Smooth muscle cell (in vitro differentiated cells): Measurements from ENCODE around the gene ERBB3. TPM values are rescaled to one million over a fixed set of nuclear protein-coding genes. Genes with fewer than 3 reads are reported as not detected.
"Not testable (repeated sequence)": the region's sequence is repeated elsewhere in the genome, so short reads cannot be mapped to it uniquely, and the experiment has no call there.

ENCODE experiments used
- DNase-seq: peaks from one replicate; lab custom pipeline; 2025; ENCODE audit not compliant: unreplicated experiment; lab: John Stamatoyannopoulos, UW
- H2AFZ ChIP-seq: fragments of 200-600 bp; sonication (generic); 2 replicates; pipeline ENCODE4 v1.6.0; 2016; ENCODE audit warnings: antibody characterized with exemption, low read depth, mild to moderate bottlenecking
- H3F3A ChIP-seq: fragments of 200-600 bp; sonication (generic); 2 replicates; pipeline ENCODE4 v1.6.0; 2017; ENCODE audit warnings: antibody characterized with exemption, low read depth
- H3K27ac ChIP-seq: fragments of 200-600 bp; sonication (generic); 2 replicates; pipeline ENCODE4 v1.5.1; 2016; ENCODE audit warnings: low read depth, mild to moderate bottlenecking
- H3K27me3 ChIP-seq: fragments of 200-600 bp; sonication (generic); 2 replicates; pipeline ENCODE4 v1.6.1; 2016; ENCODE audit warnings: low read depth, mild to moderate bottlenecking
- H3K36me3 ChIP-seq: fragments of 200-600 bp; sonication (generic); 2 replicates; pipeline ENCODE4 v1.5.1; 2016; ENCODE audit warnings: low read depth
- H3K4me1 ChIP-seq: fragments of 200-600 bp; sonication (generic); 2 replicates; pipeline ENCODE4 v1.5.1; 2016; ENCODE audit warnings: low read depth
- H3K4me2 ChIP-seq: fragments of 200-600 bp; sonication (generic); 2 replicates; pipeline ENCODE4 v1.6.0; 2016; ENCODE audit warnings: mild to moderate bottlenecking
- H3K4me3 ChIP-seq: fragments of 200-600 bp; sonication (generic); 2 replicates; pipeline ENCODE4 v1.5.1; 2016; ENCODE audit warnings: mild to moderate bottlenecking
- H3K79me2 ChIP-seq: fragments of 200-600 bp; sonication (generic); 2 replicates; pipeline ENCODE4 v1.6.0; 2016; ENCODE audit warnings: low read depth, mild to moderate bottlenecking
- H3K9ac ChIP-seq: fragments of 200-600 bp; sonication (generic); 2 replicates; pipeline ENCODE4 v1.6.0; 2016; ENCODE audit warnings: low read depth
- H3K9me3 ChIP-seq: fragments of 200-600 bp; sonication (generic); replicated peaks from 2 replicates; pipeline ENCODE4 v1.5.1; 2016; ENCODE audit warnings: low read depth
- H4K20me1 ChIP-seq: fragments of 200-600 bp; sonication (generic); 2 replicates; pipeline ENCODE4 v1.6.0; 2016; ENCODE audit warnings: low read depth
- WGBS: methylation state at CpG from one replicate; pipeline ENCODE4 v1.1.7; 2016; ENCODE audit warnings: low lambda C conversion rate; 5-methylcytosine and 5-hydroxymethylcytosine counted together
- polyA plus RNA-seq: library from polyadenylated mRNA; unstranded; fragments of >200 nt; fragmentation: Nextera tagmentation; extraction: Ambion mirVana; gene quantifications from 2 replicates; pipeline ENCODE4 v1.2.1, GENCODE V29; 2016
- total RNA-seq: library from RNA; depleted of rRNA; stranded (reverse); fragments of >200 nt; gene quantifications from 2 replicates; pipeline ENCODE4 v1.2.3, GENCODE V29; 2014
- TF ChIP-seq, protein P1 (sequence below): fragments of 200-600 bp; sonication (generic); IDR thresholded peaks from 2 replicates; pipeline ENCODE4 v1.5.1; 2017; ENCODE audit warnings: borderline replicate concordance, mild to moderate bottlenecking, antibody characterized with exemption; ENCODE audit not compliant: insufficient read depth, poor library complexity, severe bottlenecking

The ERBB3 gene
- total and polyA plus RNA-seq, 2 experiments from 2014 or later, result 1.2 to 9.2 TPM

GRCh38 chr12:56046027-56046780 is 33.8 kb upstream of the ERBB3 start:
- Histone ChIP-seq H3K9ac (no peak overlapping the region), H3K36me3 (no peaks in the 10 kb centered on the region), H3K27me3 (no peaks in the 10 kb centered on the region), H3K79me2 (peaks cover 31% of the 10 kb centered on the region), H3K9me3 (no peaks in the 10 kb centered on the region), H3K27ac (peak overlapping the region; percentile 61), H3K4me3 (no peak overlapping the region), H4K20me1 (peaks cover 17% of the 10 kb centered on the region), H3K4me2 (no peak overlapping the region), H3F3A (peaks cover 35% of the 10 kb centered on the region), H2AFZ (no peak overlapping the region), H3K4me1 (peaks cover 9% of the 10 kb centered on the region)
- DNase-seq, result no peak
- 85% methylated on average over 9 of the region's 9 CpGs for WGBS
- TF ChIP-seq, protein P1, sequence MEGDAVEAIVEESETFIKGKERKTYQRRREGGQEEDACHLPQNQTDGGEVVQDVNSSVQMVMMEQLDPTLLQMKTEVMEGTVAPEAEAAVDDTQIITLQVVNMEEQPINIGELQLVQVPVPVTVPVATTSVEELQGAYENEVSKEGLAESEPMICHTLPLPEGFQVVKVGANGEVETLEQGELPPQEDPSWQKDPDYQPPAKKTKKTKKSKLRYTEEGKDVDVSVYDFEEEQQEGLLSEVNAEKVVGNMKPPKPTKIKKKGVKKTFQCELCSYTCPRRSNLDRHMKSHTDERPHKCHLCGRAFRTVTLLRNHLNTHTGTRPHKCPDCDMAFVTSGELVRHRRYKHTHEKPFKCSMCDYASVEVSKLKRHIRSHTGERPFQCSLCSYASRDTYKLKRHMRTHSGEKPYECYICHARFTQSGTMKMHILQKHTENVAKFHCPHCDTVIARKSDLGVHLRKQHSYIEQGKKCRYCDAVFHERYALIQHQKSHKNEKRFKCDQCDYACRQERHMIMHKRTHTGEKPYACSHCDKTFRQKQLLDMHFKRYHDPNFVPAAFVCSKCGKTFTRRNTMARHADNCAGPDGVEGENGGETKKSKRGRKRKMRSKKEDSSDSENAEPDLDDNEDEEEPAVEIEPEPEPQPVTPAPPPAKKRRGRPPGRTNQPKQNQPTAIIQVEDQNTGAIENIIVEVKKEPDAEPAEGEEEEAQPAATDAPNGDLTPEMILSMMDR, result no peak

DNA sequence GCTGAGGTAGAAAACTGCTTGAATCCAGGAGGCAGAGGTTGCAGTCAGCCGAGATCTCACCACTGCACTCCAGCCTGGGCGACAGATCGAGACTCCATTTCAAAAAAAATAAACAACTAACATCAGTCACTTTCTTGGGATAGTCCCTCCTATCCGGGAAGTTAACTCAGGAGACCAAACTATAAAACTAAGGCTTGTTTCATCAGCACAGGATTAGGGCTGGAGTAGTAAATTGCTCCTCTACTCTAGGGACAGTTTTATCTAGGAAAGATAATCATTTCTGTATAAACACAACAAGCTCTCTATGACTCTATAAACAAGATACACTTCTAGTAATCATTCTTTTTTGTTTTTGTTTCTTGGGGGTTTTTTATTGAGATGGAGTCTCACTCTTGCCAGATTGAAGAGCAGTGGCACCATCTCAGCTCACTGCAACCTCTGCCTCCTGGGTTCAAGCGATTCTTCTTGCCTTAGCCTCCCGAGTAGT is 26.5 kb upstream of the ERBB3 start:
- 45% methylated on average over 6 of the region's 6 CpGs for WGBS
- H3K27ac ChIP-seq, result no peak overlapping the region
- H2AFZ ChIP-seq, result peak overlapping the region; percentile 49
- no peaks in the 10 kb centered on the region for H4K20me1 ChIP-seq
- H3K27me3 ChIP-seq, result no peaks in the 10 kb centered on the region
- H3K9ac ChIP-seq, result no peak overlapping the region
- no peaks in the 10 kb centered on the region for H3K4me1 ChIP-seq
- H3K4me2 ChIP-seq, result no peak overlapping the region
- H3K4me3 ChIP-seq, result no peak overlapping the region
- H3K36me3 ChIP-seq, result no peaks in the 10 kb centered on the region
- no peaks in the 10 kb centered on the region for H3K79me2 ChIP-seq
- H3K9me3 ChIP-seq, result no peaks in the 10 kb centered on the region
- H3F3A ChIP-seq, result no peaks in the 10 kb centered on the region
- TF ChIP-seq, protein P1, result no peak
- DNase-seq, result no peak

GRCh38 chr12:56059964-56060363 is 20.0 kb upstream of the ERBB3 start:
- not testable (repeated sequence) for H3K9ac ChIP-seq, H3K4me1 ChIP-seq, H3K27me3 ChIP-seq, H3F3A ChIP-seq, H2AFZ ChIP-seq, H3K79me2 ChIP-seq, H3K9me3 ChIP-seq, H3K36me3 ChIP-seq, DNase-seq, H4K20me1 ChIP-seq, H3K4me3 ChIP-seq, H3K4me2 ChIP-seq, H3K27ac ChIP-seq
- 69% methylated on average over 8 of the region's 8 CpGs for WGBS

- H4K20me1 ChIP-seq, result no peaks in the 10 kb centered on the region
- 63% methylated on average over 5 of the region's 5 CpGs for WGBS
- no peaks in the 10 kb centered on the region for H3F3A ChIP-seq
- H3K4me1 ChIP-seq, result no peaks in the 10 kb centered on the region
- no peaks in the 10 kb centered on the region for H3K36me3 ChIP-seq
- H3K9ac ChIP-seq, result no peak overlapping the region
- no peak overlapping the region for H3K4me2 ChIP-seq
- no peak overlapping the region for H3K4me3 ChIP-seq
- no peaks in the 10 kb centered on the region for H3K9me3 ChIP-seq
- TF ChIP-seq, protein P1, result no peak
- no peaks in the 10 kb centered on the region for H3K27me3 ChIP-seq
- no peaks in the 10 kb centered on the region for H3K79me2 ChIP-seq
- no peak overlapping the region for H2AFZ ChIP-seq
- H3K27ac ChIP-seq, result no peak overlapping the region
- DNase-seq, result no peak
Measured at GRCh38 chr12:56061982-56062381, 18.0 kb upstream of the ERBB3 start.
